Measurements from ENCODE around the gene ZNF71.

DNA sequence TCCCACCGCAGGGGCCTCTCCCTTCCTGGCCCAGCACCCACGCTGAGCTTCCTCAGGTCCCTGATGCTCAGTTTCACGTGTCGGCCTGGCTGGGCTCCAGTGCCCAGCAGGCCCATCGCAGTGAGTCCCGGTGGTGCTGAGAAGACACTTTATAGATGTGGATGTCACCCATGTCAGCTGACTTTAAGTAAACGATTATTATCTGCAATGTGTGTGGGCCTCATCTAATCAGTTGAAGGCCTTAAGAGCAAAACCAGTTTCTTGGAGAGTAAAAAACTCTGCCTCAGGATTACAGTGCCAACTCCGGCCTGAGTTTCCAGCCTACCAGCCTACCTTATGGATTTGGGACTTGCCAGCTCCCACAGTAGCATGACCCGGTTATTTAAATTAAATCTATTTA lies 30.6 kb downstream of the ZNF71 start:
- TF ChIP-seq CTCF (conservative IDR thresholded peaks at IDR 0.05 in 1 of 2, IDR thresholded peaks at IDR 0.05 in 1 of 2; ENCODE audit: low read depth in 1 of 2, low read length in 2 of 2) = no peak
- TF ChIP-seq EZH2 (IDR thresholded peaks at IDR 0.05; ENCODE audit: low read length, missing control alignments) = no peak

Measured in fibroblast of lung (primary cell).